ENCODE measurements around the gene UBN1. TPM values are rescaled to one million over a fixed set of nuclear protein-coding genes. Genes with fewer than 3 reads are reported as not detected.

UBN1 gene
- total RNA-seq, 1 experiment from 2014 or later: 25.2 TPM

DNA sequence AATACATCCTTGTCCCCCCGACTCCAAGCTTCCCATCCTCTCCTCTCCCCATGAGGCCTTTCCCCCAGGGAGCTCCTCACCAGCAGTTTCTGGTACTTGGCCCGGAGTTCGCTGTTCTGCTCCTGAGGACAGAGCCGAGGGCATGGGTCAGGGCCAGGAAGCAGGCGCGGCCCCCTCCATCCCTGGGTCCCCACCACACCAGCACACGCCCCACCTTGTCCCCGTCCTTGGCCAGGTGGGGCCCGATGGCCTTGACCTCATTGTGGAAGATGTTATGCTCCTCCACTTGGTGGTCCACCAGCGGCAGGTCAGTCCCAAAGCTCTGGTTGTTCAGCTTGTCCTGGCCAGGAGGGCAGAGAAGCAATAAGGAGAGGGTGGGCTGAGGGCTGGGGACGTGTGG is 53.5 kb downstream of the UBN1 start:
- no peak for DNase-seq (ENCODE audit: extremely low read depth, low read depth)

DNA sequence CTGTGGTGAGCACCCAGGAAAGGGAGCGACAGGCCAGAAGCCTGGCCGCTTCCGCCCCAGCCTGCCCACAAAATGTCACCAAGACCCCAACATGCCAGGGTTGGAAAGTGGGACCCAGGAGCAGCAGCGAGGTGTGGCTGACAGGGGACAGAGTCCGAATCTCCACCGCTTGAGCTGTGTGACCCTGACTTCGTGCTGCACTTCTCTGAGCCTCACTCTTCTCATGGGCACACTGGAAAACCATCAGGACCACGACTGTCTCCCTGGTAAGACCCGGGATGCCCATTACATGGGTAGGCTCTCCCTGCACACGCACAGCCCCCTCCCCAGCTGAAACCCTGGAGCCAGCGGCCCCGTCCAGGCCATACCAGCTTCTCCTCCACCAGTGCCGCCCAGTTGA is 54.8 kb downstream of the UBN1 start:
- DNase-seq (ENCODE audit: extremely low read depth, low read depth): no peak

DNA sequence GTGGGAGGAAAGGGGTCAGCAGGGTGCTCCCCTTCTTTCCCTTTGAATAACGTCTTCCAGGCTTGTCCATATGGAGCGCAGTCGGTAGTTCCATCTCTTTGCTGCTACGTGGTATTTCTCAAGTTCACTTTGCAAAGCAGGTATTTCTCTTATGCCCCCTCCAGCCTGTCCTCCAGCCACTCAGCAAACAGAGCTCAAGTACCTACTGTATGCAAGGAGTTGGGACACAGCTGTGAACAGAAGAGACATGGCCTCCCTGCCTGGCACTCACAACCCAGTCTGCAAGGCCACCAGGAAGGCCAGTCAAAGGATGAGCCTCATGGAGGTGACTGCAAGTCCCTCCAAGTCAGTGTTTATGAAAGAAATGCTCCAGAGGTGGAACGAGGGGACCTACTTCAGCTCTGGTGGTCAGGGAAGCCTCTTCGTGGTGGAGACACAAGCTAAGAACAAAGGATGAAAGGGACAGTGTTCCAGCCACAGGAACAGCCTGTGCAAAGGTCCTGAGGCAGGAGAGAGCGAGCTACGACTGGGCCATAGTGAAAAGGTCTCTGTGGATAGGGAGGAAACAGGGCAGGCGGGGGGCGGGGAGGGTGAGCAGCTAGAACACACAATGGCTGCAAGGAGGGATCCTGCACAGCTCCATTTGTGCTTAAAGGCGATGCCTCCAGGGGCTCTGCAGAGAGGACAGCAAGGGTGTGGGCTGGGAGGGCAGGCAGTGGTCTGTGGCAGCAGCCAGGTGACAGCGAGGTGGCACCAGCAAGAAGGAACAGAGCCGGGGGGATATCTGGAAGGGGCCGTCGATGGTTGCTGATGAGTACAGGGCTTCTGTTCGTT is 57.0 kb downstream of the UBN1 start:
- no peak for DNase-seq (ENCODE audit: extremely low read depth, low read depth)

DNA sequence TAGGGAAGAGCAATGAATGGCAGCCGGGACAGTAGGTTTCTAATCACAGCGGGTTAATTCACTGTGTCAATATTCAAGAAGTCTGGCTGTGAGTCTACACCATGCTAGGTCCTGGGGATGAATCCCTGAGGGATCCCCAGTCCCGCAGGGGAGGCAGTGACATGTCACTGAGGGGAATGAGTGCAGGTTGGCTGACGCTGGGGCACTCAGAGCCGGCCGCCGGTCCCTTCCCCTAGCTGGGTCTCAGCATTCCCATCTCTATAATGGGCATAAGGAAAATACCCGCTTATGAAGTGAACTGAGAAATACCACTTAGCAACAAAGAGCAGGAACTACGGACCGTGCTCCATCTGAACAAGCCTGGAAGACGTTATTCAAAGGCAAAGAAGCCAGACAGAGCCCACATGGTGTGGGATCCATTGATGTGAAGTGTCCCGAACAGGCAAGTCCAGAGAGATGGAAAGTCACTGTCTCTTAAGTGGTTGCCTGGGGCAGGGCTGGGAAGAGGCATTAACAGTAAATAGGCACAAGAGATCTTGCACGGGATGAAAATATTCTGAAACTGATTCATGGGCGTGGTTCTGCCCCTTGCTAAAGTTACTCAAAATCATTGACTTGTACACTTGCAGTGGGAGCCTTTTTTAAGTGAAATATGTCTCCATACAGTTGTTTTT is 57.8 kb downstream of the UBN1 start:
- DNase-seq (ENCODE audit: extremely low read depth, low read depth): no peak

DNA sequence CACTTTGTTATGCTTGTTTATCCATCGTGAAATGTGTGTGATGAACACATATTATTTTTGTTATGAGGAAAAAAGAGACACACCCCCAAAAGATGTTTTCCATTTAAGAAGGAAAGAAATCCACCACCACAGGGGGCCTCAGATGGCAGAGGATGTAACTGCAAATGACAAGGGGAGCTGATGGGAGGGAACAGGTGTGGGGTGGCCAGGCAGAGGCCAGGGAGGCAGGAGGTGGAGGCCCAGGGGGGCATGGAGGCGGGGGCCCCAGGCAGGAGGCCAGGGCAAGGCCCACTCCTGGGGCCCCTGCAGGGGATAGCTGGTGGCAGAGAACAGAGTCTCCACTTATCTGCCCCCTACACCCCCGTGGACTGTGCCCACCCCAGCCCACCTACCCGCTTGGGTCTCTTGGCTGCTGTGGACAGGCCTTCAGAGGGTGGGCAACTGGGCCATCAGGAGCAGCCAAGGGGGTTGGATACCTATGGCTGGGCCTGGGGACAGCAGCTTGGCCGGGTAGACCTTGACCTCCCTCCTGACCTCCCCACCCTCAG is 61.6 kb downstream of the UBN1 start:
- DNase-seq (ENCODE audit: extremely low read depth, low read depth): no peak

DNA sequence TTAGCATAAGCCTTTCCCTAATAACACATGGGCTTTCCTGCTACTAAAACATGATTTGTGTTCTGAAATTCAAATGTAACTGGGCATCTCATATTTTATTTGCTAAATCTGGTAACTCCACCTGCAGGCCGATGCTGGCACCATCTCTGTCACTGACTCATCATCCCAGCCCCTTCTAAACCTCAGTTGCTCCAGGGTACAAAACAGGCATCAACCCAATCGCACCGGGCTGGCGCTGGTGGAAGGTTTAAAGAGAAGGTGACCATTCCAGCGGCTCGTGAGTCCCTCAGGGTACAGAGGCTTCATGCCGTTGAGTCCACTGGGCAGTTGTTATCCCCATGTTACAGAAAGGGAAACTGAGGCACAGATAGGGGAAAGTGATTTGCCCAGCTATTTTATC is 62.5 kb downstream of the UBN1 start:
- DNase-seq (ENCODE audit: extremely low read depth, low read depth): no peak

DNA sequence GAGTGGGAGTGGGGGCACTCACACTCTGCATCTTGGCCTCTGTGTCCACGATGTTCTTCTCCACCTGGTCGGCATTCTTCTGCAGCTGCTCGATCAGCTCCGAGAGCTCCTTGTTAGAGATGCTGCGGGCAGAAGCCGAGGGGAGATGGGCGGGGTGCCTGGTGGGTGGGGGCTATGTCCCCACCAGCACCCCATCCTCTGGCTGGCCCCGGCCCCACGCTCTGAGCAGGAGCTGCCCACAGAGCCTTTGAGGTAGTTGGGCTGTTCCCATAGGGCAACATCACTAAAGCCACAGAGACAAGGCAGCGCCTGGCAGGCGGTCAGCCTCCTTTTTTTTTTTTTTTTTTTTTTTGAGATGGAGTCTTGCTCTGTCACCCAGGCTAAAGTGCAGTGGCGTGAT is 63.5 kb downstream of the UBN1 start:
- DNase-seq (ENCODE audit: extremely low read depth, low read depth): no peak

DNA sequence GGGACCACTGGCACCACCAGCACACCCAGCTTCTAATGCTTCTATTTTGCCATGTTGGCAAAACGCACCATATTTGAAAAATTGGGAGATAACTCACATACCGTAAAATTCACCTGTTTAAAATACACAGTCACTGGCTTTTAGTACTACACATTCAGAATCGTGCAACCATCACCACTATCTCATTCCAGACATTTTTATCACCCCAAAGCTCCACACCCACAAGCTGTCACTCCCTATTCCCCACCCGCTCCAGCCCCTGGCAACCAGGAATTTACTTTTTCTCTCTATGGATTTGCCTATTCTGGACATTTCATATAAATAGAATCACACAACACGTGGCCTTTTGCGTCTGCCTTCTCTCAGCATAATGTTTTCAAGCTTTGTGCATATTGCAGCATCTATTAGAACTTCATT is 64.7 kb downstream of the UBN1 start:
- no peak for DNase-seq (ENCODE audit: extremely low read depth, low read depth)

DNA sequence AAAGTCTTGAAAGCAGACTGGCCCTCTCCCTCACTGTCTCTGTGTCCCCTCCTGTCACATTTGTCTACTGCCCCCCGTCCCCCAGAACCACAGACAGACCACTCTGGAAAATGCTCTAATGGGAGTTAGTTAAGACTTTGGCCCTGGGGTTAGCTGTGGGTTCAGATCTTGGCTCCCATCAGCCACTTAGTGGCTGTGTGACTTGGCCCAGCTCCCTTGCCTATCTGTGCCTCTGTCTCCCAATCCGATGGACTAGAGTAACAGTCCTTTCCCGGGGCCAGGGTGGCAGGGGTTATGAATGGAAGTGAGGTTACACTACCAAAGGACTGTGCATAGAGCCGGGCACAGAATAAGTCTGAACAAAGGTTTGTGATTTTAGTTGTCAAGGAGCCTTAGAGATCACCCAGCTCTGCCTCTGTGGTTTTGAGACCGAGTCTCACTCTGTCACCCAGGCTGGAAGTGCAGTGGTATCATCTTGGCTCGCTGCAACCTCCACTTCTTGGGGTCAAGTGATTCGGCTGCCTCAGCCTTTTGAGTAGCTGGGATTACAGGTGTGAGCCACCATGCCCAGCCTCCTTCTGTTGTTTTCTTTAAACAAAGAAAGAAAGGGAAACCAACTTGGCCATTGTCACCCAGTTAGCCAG is 66.0 kb downstream of the UBN1 start:
- DNase-seq (ENCODE audit: extremely low read depth, low read depth): no peak

DNA sequence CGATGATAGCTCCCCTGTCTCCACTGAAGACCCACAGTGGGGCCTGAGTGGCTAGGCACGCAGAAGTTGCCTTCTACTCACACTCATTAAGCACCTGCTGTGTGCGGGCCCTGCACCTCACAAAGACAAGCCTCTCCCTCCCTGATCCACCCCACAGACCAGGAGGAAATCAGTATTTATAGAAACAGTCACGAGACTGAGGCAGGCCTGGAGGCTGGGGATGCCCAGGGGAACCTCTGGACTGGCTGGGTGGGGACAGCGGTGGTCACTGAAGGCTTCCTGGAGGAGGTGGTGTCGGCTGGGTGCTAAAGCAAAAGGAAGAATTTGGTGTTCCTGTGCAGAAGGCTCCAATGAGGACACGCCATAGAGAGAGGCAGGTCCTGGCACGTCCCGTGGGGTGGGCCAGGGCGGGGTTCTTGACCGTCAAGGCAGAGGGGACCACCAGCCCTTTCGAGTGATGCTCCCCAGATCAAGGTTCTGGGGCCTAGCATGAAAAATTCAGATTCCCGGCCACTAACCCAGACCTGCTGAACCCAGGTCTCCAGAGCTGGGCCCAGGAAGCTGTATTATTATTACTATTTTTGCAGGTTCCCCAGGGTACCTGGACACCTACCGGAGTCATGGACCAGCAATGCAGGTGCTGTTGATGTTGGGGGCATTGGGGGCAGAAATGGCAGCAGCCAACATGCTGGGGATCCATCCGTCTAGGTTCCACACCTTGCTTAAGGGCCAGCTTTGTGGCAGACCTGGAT is 66.7 kb downstream of the UBN1 start:
- DNase-seq (ENCODE audit: extremely low read depth, low read depth): no peak

DNA sequence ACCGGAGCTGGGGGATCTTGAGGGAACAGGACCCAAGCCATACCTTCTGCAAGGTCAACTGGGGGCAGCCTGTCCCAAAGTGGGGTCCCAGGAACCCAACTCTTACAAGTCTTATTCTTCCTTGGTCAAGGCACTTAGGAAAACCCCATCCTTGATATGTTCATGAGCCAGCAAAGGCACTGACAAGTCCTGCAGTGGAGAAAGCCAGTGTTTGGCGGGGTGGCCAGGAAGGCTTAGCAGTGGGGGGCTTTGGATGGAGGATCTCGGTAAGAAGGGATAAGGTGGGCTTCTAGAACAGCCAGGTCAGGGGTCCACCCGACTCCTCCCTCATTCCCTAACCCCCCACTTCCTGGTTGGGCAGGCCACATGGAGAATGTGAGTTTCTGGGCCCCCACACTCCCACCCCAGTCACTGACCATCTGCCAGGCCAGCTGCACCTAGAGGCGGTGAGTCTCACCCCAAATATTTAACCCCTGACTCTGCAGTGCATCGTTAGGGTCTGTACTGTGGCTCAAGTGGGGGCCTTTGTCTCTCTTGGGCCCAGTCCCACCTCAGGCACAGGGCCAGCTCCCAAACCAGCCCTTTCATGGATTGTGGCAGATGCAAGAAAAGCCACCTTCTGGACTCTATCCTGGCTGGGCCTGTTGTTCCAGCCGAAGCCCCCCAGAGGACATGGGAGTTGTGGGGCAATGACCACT is 67.4 kb downstream of the UBN1 start:
- no peak for DNase-seq (ENCODE audit: extremely low read depth, low read depth)

DNA sequence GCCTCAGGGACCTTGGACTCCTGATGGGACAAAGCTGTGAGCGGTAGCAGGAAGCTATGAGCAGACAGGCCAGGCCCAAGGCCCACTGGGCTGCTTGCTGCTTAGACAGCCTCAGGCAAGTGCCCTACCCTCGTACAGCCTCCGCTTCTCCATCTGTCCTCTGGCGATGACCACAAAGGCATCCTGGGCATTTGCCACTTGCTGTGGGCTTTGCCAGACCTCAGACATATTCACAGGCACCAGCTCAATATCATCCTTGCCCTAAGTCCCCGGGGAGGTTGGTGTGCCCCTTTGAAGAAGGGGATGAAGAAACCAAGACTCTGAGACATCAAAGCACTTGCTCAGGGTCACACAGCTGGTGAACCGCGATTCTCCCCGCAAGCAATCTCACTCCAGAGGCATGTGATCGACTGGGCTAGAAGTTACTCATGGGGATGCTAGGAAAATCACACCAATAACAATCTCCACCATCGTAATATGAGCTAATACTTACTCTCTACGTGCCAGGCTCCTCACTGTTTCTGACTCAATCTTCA is 68.0 kb downstream of the UBN1 start:
- no peak for DNase-seq (ENCODE audit: extremely low read depth, low read depth)

DNA sequence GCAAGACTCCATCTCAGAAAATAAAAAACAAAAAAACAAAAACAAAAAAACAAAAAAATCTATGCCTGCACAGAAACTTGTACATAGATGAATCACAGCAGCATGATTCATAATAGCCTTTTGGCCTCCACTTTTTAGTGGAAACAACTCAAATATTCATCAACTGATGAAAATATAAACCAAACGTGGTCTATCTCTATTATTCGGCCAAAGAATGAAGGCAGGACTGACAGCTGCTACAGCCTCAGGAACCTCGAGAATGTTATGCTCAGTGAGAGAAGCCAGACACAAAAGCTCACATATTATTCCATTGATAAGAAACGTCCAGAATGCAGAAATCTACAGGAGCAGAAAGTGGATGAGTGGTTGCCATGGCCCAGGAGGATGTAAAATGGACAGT is 69.8 kb downstream of the UBN1 start:
- no peak for DNase-seq (ENCODE audit: extremely low read depth, low read depth)

DNA sequence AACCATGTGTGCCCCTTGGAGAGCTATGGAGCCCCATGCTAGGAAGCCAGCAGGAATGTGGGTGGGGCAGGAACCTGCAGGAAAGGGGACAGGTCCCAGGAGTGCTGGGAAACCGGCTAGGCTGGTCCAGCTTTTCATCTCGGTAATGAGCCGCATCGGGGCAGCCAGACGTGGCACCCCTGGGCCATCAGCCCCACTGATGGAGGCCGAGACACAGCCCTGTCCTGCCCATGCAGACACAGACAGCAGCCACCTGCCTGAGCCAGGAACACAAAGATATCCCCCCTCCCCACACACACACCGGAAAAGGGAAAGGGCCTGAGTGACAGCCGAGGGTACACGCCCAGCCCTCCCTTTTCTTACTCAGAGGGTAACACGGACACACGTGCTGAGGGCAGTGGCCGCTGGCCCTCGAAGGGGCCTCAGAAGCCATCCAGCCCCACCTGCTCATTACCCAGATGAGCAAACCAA is 71.5 kb downstream of the UBN1 start:
- no peak for DNase-seq (ENCODE audit: extremely low read depth, low read depth)

DNA sequence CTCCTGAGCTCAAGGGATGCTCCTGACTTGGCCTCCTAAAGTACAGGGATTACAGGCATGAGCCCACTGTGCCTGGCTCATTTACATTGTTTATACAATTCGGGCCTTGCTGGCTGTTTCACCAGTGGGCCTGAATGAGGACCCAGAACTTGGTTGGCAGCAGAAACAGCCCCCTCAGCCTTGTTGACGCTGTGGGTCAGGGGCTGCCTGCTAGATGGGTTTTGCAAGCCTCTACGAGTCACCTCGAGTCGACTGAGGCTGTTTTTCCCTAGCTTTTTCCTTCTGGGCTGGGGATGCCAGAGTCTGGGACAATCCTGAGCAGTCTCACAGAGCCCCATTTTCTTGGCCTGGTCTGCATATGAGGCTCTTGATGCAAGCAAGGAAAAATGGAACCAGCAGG is 73.5 kb downstream of the UBN1 start:
- DNase-seq (ENCODE audit: extremely low read depth, low read depth): no peak

DNA sequence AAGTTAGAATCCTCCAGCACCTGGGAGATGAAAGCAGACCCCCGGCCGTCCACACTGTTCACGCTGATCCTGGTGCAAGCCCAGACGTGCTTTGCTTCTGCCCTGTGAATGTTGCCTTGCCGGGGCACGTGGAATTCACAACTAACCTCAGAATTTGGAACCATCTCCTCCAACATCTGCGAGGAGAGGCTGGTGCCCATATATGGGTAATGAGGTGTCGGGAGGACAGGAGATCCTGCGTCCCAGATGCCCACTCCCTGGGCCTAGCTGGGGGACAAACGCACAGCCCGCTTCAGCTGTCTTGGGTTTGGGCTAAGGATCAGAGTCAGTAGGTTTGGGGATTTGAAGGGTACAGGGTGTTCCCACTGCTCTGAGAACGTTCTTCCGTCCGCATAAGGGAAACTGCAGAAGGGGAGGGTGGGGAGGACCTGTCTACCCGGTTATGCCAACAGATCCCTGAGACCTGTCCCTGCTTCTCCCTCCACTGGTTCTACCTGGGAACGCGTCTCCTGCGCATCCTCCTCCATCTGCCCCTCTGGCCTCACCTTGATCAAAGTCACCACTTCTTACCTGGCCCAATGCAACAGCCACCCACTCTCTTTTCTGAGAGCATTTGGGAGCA is 75.6 kb downstream of the UBN1 start:
- DNase-seq (ENCODE audit: extremely low read depth, low read depth): no peak

DNA sequence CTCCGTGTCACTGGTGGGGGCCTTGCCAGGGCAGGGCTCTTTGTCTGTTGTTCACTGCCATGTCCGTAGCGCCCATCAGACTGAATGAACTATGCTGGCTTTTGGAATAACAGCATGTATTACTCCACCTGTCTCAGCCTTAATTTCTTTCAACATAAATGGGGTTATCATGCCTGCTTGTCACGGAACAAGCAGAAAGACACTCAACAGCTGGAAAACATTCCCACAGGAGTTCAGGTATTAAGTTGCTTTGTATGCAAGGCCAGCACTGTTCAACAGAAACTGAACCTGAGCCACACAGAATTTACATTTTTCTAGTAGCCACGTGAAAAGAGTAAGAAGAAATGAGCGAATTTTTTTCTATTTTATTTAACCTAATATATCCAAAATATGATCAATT is 76.6 kb downstream of the UBN1 start:
- no peak for DNase-seq (ENCODE audit: extremely low read depth, low read depth)

DNA sequence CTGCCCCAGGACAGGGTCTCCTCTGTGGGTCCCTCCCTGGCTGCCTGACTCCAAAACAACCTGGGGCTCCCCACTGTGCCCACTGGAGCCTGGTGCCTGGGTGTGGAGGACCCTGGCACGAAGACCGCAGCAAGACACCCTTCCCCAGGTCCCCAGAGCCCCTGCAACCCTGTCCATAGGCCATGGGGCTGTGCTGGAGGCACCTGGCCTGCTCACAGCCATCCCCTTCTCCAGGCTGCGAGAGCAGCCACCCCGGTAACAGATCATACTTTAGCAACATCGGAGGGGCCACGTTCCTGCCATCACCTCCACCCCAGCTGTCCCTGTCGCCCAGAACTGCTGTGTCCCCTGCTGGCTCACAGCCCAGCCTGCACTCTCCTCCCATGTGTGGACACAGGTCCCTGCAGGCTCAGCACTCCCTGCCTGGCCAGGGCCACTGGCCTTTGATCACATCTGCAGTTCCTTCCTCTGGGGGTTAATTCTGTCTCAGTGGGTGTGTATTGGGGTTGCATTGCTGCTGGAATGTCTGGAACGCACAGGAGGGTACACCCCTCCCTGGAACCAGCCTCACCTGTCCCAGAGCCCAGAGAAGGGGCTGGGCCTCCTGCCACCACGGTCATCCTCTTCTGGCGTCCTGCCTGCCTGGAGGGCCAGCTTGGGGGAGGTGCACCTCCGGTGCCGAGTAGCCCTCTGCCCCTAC is 77.5 kb downstream of the UBN1 start:
- no peak for DNase-seq (ENCODE audit: extremely low read depth, low read depth)

DNA sequence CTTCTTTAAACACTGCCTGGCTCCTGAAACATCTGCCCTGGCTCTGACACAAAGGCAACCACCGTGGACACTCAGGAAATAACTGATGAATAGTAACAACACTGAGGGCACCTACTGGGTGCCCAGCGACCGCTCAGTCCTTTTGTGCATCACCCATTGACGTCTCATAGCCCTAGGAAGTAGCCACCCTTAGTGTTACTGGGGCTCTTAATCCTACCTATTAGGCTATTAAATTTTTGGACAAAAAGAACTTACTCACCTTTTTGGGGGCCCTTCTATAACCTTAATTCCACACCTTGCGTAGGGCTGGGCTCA is 78.0 kb downstream of the UBN1 start:
- no peak for DNase-seq (ENCODE audit: extremely low read depth, low read depth)

All from NCI-H460 (cell line).